ENCODE measurements around the gene IL1RAP.

- TF ChIP-seq, protein P1, sequence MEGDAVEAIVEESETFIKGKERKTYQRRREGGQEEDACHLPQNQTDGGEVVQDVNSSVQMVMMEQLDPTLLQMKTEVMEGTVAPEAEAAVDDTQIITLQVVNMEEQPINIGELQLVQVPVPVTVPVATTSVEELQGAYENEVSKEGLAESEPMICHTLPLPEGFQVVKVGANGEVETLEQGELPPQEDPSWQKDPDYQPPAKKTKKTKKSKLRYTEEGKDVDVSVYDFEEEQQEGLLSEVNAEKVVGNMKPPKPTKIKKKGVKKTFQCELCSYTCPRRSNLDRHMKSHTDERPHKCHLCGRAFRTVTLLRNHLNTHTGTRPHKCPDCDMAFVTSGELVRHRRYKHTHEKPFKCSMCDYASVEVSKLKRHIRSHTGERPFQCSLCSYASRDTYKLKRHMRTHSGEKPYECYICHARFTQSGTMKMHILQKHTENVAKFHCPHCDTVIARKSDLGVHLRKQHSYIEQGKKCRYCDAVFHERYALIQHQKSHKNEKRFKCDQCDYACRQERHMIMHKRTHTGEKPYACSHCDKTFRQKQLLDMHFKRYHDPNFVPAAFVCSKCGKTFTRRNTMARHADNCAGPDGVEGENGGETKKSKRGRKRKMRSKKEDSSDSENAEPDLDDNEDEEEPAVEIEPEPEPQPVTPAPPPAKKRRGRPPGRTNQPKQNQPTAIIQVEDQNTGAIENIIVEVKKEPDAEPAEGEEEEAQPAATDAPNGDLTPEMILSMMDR (IDR thresholded peaks at IDR 0.05) = no peak
- no peak for TF ChIP-seq POLR2A (IDR thresholded peaks at IDR 0.05)
Measured at GRCh38 chr3:190497811-190498210, 16.1 kb upstream of the IL1RAP start.

Measured in prostate gland (tissue), 2 donors.